Psoas muscle (tissue), 8 donors: ENCODE measurements around the gene COBLL1. TPM values are rescaled to one million over a fixed set of nuclear protein-coding genes. Genes with fewer than 3 reads are reported as not detected.

Experiments used
- ATAC-seq, 4 donors: fragments of 200-7000 bp; cut with Tn5 transposase; one replicate each; pipeline ENCODE4 v1.9.1; 2020; ENCODE audit warnings: moderate library complexity in 3 of 4, mild to moderate bottlenecking in 2 of 4
- DNase-seq, 2 donors: peaks; one replicate each; pipeline ENCODE4 v3.0.0-alpha.2; 2020
- H3K27ac ChIP-seq: fragments of 200-600 bp; one replicate; pipeline ENCODE4 v1.8.0; 2022
- H3K27me3 ChIP-seq, 3 donors: fragments of 200-600 bp in 1 of 3; one replicate each; pipeline versions ENCODE4 v1.6.1 to v1.8.0; 2013 to 2022; ENCODE audit warnings: low read length in 2 of 3, mild to moderate bottlenecking in 2 of 3, moderate library complexity in 1 of 3; ENCODE audit not compliant: insufficient read depth in 3 of 3
- H3K36me3 ChIP-seq, 2 donors: fragments of 200-600 bp in 1 of 2; one replicate each; pipeline versions ENCODE4 v1.6.1 to v1.8.0; 2013 to 2022; ENCODE audit warnings: low read depth in 1 of 2, mild to moderate bottlenecking in 1 of 2, moderate library complexity in 1 of 2; ENCODE audit not compliant: insufficient read depth in 1 of 2
- H3K4me1 ChIP-seq: fragments of 200-600 bp; one replicate; pipeline ENCODE4 v1.8.0; 2022
- H3K4me3 ChIP-seq: fragments of 200-600 bp; one replicate; pipeline ENCODE4 v1.8.0; 2022; ENCODE audit warnings: mild to moderate bottlenecking
- H3K9me3 ChIP-seq: fragments of 200-600 bp; one replicate; pipeline ENCODE4 v1.8.0; 2022
- WGBS, 3 donors: extraction: QIAGEN DNeasy Blood & Tissue Kit; methylation state at CpG; one replicate each; pipeline versions ENCODE4 v1.1.6 to v1.1.7; 2013; 5-methylcytosine and 5-hydroxymethylcytosine counted together
- intact Hi-C, 2 donors: fragments of 100-400 bp; cut with DNase I; formaldehyde crosslinking; loops; one replicate each; pipeline versions ENCODE4 v1.11.0 to v1.14.2; 2022
- polyA plus RNA-seq, 3 donors: library from polyadenylated mRNA; stranded (reverse); fragments of 200-250 nt; gene quantifications; one replicate each; pipeline ENCODE4 v1.2.3, GENCODE V29; 2013
- total RNA-seq, 4 donors: library from RNA; stranded (reverse); fragmentation: NEBNext Ultra II Directional in 2 of 4; extraction: Animal tissue kit (Norgen Biotek cat#: 25700) in 2 of 4; gene quantifications; one replicate each; pipeline versions ENCODE4 v1.2.1 to v1.2.4, GENCODE V29; 2021 to 2023
- TF ChIP-seq, protein P1 (sequence below): fragments of 200-600 bp; IDR thresholded peaks from one replicate; pipeline ENCODE4 v1.8.0; 2022; ENCODE audit warnings: antibody characterized with exemption
- donor health status: healthy with polysubstance abuse.
- donor health status: DM: no; HTN: no; CAD: no; lungs with moderate emphysema.
- donor health status: Bipolar disorder and iron deficiency.
- donor health status: healthy.
- donor health status: DM: yes; HTN: yes; CAD: no.
- donor health status: DM: no; HTN: no; CAD: no.
- donor health status: DM: no; HTN: no; CAD: no.
- donor health status: DM: yes; HTN: yes; CAD: no.

COBLL1 gene
- total and polyA plus RNA-seq, 7 donors, result 1.5 to 6.1 (median 3.4) TPM

DNA sequence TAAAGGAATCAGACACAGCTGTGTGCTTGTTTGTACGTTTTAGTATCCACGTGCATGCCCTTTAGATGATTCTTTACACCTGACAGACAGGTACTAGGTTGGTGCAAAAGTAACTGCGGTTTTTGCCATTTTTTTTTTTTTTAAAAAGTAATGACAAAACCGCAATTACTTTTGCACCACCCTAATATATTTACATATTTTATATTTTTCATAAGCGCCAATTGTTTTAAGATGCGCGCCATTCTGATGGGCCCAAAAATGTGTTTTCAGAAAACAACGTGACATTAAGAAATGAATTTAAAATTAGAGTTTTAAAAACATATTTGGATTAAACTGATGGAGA, 972 bp upstream of the COBLL1 start:
- TF ChIP-seq, protein P1, sequence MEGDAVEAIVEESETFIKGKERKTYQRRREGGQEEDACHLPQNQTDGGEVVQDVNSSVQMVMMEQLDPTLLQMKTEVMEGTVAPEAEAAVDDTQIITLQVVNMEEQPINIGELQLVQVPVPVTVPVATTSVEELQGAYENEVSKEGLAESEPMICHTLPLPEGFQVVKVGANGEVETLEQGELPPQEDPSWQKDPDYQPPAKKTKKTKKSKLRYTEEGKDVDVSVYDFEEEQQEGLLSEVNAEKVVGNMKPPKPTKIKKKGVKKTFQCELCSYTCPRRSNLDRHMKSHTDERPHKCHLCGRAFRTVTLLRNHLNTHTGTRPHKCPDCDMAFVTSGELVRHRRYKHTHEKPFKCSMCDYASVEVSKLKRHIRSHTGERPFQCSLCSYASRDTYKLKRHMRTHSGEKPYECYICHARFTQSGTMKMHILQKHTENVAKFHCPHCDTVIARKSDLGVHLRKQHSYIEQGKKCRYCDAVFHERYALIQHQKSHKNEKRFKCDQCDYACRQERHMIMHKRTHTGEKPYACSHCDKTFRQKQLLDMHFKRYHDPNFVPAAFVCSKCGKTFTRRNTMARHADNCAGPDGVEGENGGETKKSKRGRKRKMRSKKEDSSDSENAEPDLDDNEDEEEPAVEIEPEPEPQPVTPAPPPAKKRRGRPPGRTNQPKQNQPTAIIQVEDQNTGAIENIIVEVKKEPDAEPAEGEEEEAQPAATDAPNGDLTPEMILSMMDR, result no peak
- intact Hi-C loops, result loop anchor here (5.0 to 10.0 kb wide), 4 partner anchors 55 to 108 kb away; no protein-coding TSS in a partner anchor
- no peak overlapping the region for H3K27ac ChIP-seq
- H3K4me3 ChIP-seq, result peak overlapping the region; percentile 90
- no peaks in the 10 kb centered on the region for H3K9me3 ChIP-seq
- ATAC-seq, result no peak
- WGBS, 3 donors, result 45 to 50% (median 48%) methylated on average over 8 of the region's 8 CpGs
- H3K36me3 ChIP-seq, result no peaks in the 10 kb centered on the region
- no peak for DNase-seq
- H3K4me1 ChIP-seq, result no peaks in the 10 kb centered on the region
- H3K27me3 ChIP-seq, result no peaks in the 10 kb centered on the region

DNA sequence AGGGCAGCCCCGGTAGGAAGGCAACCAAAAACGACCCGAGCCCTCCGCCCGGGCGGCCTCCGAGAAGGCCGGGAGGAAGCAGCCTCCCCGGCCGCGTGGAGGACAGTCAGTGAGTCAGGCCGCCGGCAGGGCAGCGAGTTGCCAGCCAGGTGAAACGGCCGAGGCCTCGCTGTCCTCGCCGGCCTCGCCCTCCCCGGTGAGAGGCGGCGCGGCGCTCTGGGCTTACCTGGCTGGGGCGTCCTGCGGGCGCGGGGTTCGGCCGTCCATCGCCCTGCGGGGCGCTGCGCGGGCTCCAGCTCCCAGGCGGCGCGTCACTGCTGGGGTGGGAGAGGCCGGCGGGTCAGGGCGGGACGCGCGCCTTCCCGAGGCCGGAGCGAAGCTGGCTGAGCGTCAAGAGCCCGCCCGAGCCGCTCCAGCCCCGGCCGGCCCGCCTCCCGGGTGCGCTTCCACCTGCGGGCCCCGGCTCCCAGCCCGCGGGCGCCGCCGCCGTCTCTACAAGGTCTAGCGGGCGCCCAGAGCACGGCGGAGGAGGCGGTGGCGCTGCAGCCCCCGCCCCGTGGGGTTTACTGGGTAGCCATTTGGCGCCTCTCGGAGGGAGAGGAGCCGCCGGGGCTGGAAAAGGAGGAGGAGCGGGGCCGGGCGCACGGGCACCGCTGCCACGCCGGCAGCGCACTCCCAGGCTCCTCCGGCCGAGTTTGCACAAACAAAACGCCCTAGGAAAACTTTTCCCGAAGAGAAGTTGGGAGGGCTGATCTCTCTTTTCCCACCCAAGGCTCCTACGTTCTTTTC, 499 bp downstream of the COBLL1 start:
- Histone ChIP-seq H3K27me3 (no peaks in the 10 kb centered on the region), H3K36me3 (no peaks in the 10 kb centered on the region), H3K4me3 (peak overlapping the region; percentile 90), H3K4me1 (no peaks in the 10 kb centered on the region), H3K9me3 (no peaks in the 10 kb centered on the region), H3K27ac (peak overlapping the region; percentile 83)
- DNase-seq (peak; percentile 77 to 81), ATAC-seq (peak; percentile 80 to 90 (median 89))
- intact Hi-C loops, result loop anchor here (5.0 to 10.0 kb wide), 4 partner anchors 54 to 106 kb away; no protein-coding TSS in a partner anchor
- 0 to 1% (median 1%) methylated on average over 42 to 90 of the region's 90 CpGs for WGBS, 3 donors
- TF ChIP-seq, protein P1, result peak; percentile 18

- intact Hi-C loops, result loop anchor here (5.0 to 10.0 kb wide), 4 partner anchors 53 to 106 kb away; no protein-coding TSS in a partner anchor
- DNase-seq, result peak; percentile 50 to 69
- Histone ChIP-seq H3K4me1 (no peaks in the 10 kb centered on the region), H3K27ac (peak overlapping the region; percentile 83), H3K36me3 (no peaks in the 10 kb centered on the region), H3K9me3 (no peaks in the 10 kb centered on the region), H3K27me3 (no peaks in the 10 kb centered on the region), H3K4me3 (peak overlapping the region; percentile 90)
- no peak for ATAC-seq
- WGBS, 3 donors, result 6 to 9% (median 8%) methylated on average over 12 of the region's 12 CpGs
- TF ChIP-seq, protein P1, result no peak
Measured at GRCh38 chr2:164840458-164840929, 1.1 kb downstream of the COBLL1 start.

GRCh38 chr2:164839914-164840457, 1.6 kb downstream of the COBLL1 start:
- no peaks in the 10 kb centered on the region for H3K36me3 ChIP-seq
- no peaks in the 10 kb centered on the region for H3K4me1 ChIP-seq
- DNase-seq (no peak), ATAC-seq (no peak)
- H3K9me3 ChIP-seq, result no peaks in the 10 kb centered on the region
- peak overlapping the region; percentile 83 for H3K27ac ChIP-seq
- no peaks in the 10 kb centered on the region for H3K27me3 ChIP-seq
- TF ChIP-seq, protein P1, result no peak
- WGBS, 3 donors, result 14 to 16% (median 15%) methylated on average over 8 of the region's 8 CpGs
- intact Hi-C loops, result loop anchor here (5.0 to 10.0 kb wide), 4 partner anchors 53 to 105 kb away; no protein-coding TSS in a partner anchor
- H3K4me3 ChIP-seq, result peak overlapping the region; percentile 90
